Neural cell (in vitro differentiated cells): ENCODE data around the gene FRMD4B. TPM values are rescaled to one million over a fixed set of nuclear protein-coding genes. Genes with fewer than 3 reads are reported as not detected.

Source experiments
- H2AFZ ChIP-seq: fragments of 200-600, 300-800 bp; sonication (generic), shearing (Covaris generic); 2 replicates; pipeline ENCODE4 v1.6.0; 2014; ENCODE audit warnings: low read depth, mild to moderate bottlenecking, antibody characterized with exemption, low read length, moderate library complexity
- H3F3A ChIP-seq: fragments of 200-600 bp; shearing (Covaris generic); 2 replicates; pipeline ENCODE4 v1.6.1; 2016; ENCODE audit warnings: mild to moderate bottlenecking, moderate library complexity, mixed read lengths, antibody characterized with exemption, low read length; ENCODE audit not compliant: insufficient read depth, poor library complexity, severe bottlenecking
- H3K27ac ChIP-seq: fragments of 200-600, 300-800 bp; sonication (generic), shearing (Covaris generic); 2 replicates; pipeline ENCODE4 v1.5.1; 2014; ENCODE audit warnings: mild to moderate bottlenecking, low read length, moderate library complexity
- H3K27me3 ChIP-seq: fragments of 300-800, 200-600 bp; sonication (generic), shearing (Covaris generic); 2 replicates; pipeline ENCODE4 v1.6.0; 2014; ENCODE audit warnings: mild to moderate bottlenecking, low read depth, low read length, moderate library complexity; ENCODE audit not compliant: insufficient read depth
- H3K36me3 ChIP-seq: fragments of 300-800, 200-600 bp; sonication (generic), shearing (Covaris generic); 2 replicates; pipeline ENCODE4 v1.5.1; 2014; ENCODE audit warnings: mild to moderate bottlenecking, antibody characterized with exemption, low read length, moderate library complexity; ENCODE audit not compliant: insufficient read depth
- H3K4me2 ChIP-seq: fragments of 300-800, 200-600 bp; sonication (generic), shearing (Covaris generic); 2 replicates; pipeline ENCODE4 v1.6.0; 2014; ENCODE audit warnings: mild to moderate bottlenecking, low read length
- H3K4me3 ChIP-seq: fragments of 300-800, 200-600 bp; sonication (generic), shearing (Covaris generic); 2 replicates; pipeline ENCODE4 v1.5.1; 2014; ENCODE audit warnings: mild to moderate bottlenecking, low read length, moderate library complexity
- H3K79me2 ChIP-seq: fragments of 200-600 bp; shearing (Covaris generic); replicated peaks from 2 replicates; pipeline ENCODE4 v1.6.0; 2014; ENCODE audit warnings: mild to moderate bottlenecking, low read length, moderate library complexity; ENCODE audit not compliant: insufficient read depth
- H3K9ac ChIP-seq: fragments of 300-800, 200-600 bp; sonication (generic), shearing (Covaris generic); 2 replicates; pipeline ENCODE4 v1.6.1; 2016; ENCODE audit warnings: mild to moderate bottlenecking, low read length, mixed read lengths
- H3K9me2 ChIP-seq: fragments of 200-600 bp; shearing (Covaris generic); 2 replicates; pipeline ENCODE4 v1.6.1; 2016; ENCODE audit warnings: mild to moderate bottlenecking, low read length, mixed read lengths; ENCODE audit not compliant: insufficient read depth
- H3K9me3 ChIP-seq: fragments of 200-600, 300-800 bp; sonication (generic), shearing (Covaris generic); 2 replicates; pipeline ENCODE4 v1.6.1; 2016; ENCODE audit warnings: mild to moderate bottlenecking, mixed run types, low read length, moderate library complexity, mixed read lengths
- H4K20me1 ChIP-seq: fragments of 200-600 bp; shearing (Covaris generic); 2 replicates; pipeline ENCODE4 v1.6.1; 2016; ENCODE audit warnings: mild to moderate bottlenecking, mixed run types; ENCODE audit not compliant: insufficient read depth
- EP300 ChIP-seq: fragments of 450-650 bp; conservative IDR thresholded peaks from 2 replicates; pipeline ENCODE4 v1.6.1; 2014; ENCODE audit warnings: antibody characterized with exemption, mild to moderate bottlenecking, moderate library complexity; ENCODE audit not compliant: poor library complexity, severe bottlenecking
- MXI1 ChIP-seq: fragments of 450-650 bp; conservative IDR thresholded peaks from 2 replicates; pipeline ENCODE4 v1.6.1; 2014; ENCODE audit warnings: antibody characterized with exemption, mild to moderate bottlenecking; ENCODE audit not compliant: poor library complexity, severe bottlenecking
- RAD21 ChIP-seq: fragments of 450-650 bp; conservative IDR thresholded peaks from 2 replicates; pipeline ENCODE4 v1.6.1; 2014; ENCODE audit warnings: antibody characterized with exemption, mild to moderate bottlenecking, moderate library complexity
- REST ChIP-seq: IDR thresholded peaks from 2 replicates; pipeline ENCODE4 v1.6.1; 2012; ENCODE audit warnings: borderline replicate concordance
- SMC3 ChIP-seq: fragments of 450-650 bp; conservative IDR thresholded peaks from 2 replicates; pipeline ENCODE4 v1.6.1; 2014; ENCODE audit warnings: antibody characterized with exemption, mild to moderate bottlenecking, moderate library complexity; ENCODE audit not compliant: poor library complexity
- polyA plus RNA-seq: library from polyadenylated mRNA; depleted of rRNA; stranded (reverse); fragments of >200 nt; gene quantifications from 2 replicates; pipeline ENCODE4 v1.2.3, GENCODE V29; 2014
- TF ChIP-seq, protein P1 (sequence below): fragments of 450-650 bp; IDR thresholded peaks from 2 replicates; pipeline ENCODE4 v1.5.1; 2014; ENCODE audit warnings: antibody characterized with exemption, mild to moderate bottlenecking, moderate library complexity; ENCODE audit not compliant: poor library complexity, severe bottlenecking

The FRMD4B gene
- polyA plus RNA-seq, 1 donor from 2014 or later, result 6.2 TPM

- H3K9me2 ChIP-seq, result no peaks in the 10 kb centered on the region
- H3F3A ChIP-seq, result no peaks in the 10 kb centered on the region
- no peak overlapping the region for H3K4me3 ChIP-seq
- H4K20me1 ChIP-seq, result no peaks in the 10 kb centered on the region
- H3K9ac ChIP-seq, result no peak overlapping the region
- TF ChIP-seq EP300 (no peak), MXI1 (no peak), SMC3 (no peak)
- TF ChIP-seq, protein P1, sequence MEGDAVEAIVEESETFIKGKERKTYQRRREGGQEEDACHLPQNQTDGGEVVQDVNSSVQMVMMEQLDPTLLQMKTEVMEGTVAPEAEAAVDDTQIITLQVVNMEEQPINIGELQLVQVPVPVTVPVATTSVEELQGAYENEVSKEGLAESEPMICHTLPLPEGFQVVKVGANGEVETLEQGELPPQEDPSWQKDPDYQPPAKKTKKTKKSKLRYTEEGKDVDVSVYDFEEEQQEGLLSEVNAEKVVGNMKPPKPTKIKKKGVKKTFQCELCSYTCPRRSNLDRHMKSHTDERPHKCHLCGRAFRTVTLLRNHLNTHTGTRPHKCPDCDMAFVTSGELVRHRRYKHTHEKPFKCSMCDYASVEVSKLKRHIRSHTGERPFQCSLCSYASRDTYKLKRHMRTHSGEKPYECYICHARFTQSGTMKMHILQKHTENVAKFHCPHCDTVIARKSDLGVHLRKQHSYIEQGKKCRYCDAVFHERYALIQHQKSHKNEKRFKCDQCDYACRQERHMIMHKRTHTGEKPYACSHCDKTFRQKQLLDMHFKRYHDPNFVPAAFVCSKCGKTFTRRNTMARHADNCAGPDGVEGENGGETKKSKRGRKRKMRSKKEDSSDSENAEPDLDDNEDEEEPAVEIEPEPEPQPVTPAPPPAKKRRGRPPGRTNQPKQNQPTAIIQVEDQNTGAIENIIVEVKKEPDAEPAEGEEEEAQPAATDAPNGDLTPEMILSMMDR, result no peak
- H3K27me3 ChIP-seq, result no peaks in the 10 kb centered on the region
- no peaks in the 10 kb centered on the region for H3K79me2 ChIP-seq
- no peak overlapping the region for H3K27ac ChIP-seq
- no peak overlapping the region for H2AFZ ChIP-seq
- no peaks in the 10 kb centered on the region for H3K9me3 ChIP-seq
- H3K36me3 ChIP-seq, result no peaks in the 10 kb centered on the region
- no peak overlapping the region for H3K4me2 ChIP-seq
These were observed 223.4 kb downstream of the FRMD4B start for GRCh38 chr3:69162308-69162980.

- H2AFZ ChIP-seq, result no peak overlapping the region
- H3K4me2 ChIP-seq, result no peak overlapping the region
- H3K36me3 ChIP-seq, result no peaks in the 10 kb centered on the region
- no peaks in the 10 kb centered on the region for H3K79me2 ChIP-seq
- no peak overlapping the region for H3K9ac ChIP-seq
- no peaks in the 10 kb centered on the region for H3K27me3 ChIP-seq
- no peaks in the 10 kb centered on the region for H4K20me1 ChIP-seq
- TF ChIP-seq MXI1, result no peak
- TF ChIP-seq, protein P1, result peak; percentile 95
- peak; percentile 97 for TF ChIP-seq SMC3
- TF ChIP-seq RAD21, result peak; percentile 96
- TF ChIP-seq REST, result no peak
- H3K9me2 ChIP-seq, result no peaks in the 10 kb centered on the region
- H3K27ac ChIP-seq, result no peak overlapping the region
- no peaks in the 10 kb centered on the region for H3K9me3 ChIP-seq
- H3K4me3 ChIP-seq, result no peak overlapping the region
- H3F3A ChIP-seq, result no peaks in the 10 kb centered on the region
These were observed 224.1 kb downstream of the FRMD4B start for GRCh38 chr3:69161587-69162307.
